ENCODE measurements around the gene TGFA.

TGFA gene

DNA sequence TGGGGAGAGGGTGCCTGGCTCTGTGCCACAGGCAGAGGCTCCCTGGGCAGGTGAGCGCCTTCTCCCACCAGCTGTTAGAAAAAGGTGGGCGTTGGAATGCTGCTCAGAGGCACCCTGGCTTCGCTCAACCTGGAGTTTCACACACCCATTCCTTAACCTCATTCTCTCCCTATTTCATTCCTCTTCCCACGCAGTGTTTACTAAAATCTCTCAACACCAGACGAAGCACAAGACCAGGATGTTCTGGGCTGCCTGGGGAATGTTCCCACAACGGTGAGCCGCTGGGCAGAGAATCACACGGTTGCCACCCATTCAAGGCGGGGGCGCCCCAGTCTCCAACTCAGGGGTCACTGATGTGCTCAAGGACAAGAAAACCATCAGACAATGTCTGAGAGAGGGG lies 64.5 kb downstream of the TGFA start:
- 100% methylated on average over 1 of the region's 10 CpGs for WGBS (ENCODE audit: extremely low coverage, insufficient coverage, insufficient read length)
- Histone ChIP-seq H2AFZ (ENCODE audit: insufficient read depth, low read length, poor library complexity) (no peak overlapping the region), H3K4me1 (ENCODE audit: control insufficient read depth in 1 of 2, insufficient read depth in 2 of 2, low read length in 2 of 2) (no peaks in the 10 kb centered on the region), H4K8ac (ENCODE audit: low read depth, low read length) (no peak overlapping the region), H4K12ac (ENCODE audit: low read depth, low read length) (no peak overlapping the region), H4K91ac (ENCODE audit: low read depth, low read length) (no peak overlapping the region), H3K23ac (ENCODE audit: low read length) (no peak overlapping the region), H3K9me3 (ENCODE audit: insufficient read depth, low read depth, low read length) (no peaks in the 10 kb centered on the region), H3K4me3 (ENCODE audit: low read depth, low read length) (no peak overlapping the region), H3K9ac (ENCODE audit: low read length) (no peak overlapping the region), H3K27ac (ENCODE audit: low read depth, low read length) (no peak overlapping the region), H3K14ac (ENCODE audit: low read length) (no peak overlapping the region), H3K4ac (ENCODE audit: low read depth, low read length) (no peak overlapping the region), H2BK120ac (ENCODE audit: insufficient read depth, low read length, poor library complexity) (no peak overlapping the region), H3K4me2 (ENCODE audit: low read length) (no peak overlapping the region), H2BK12ac (ENCODE audit: low read length) (no peak overlapping the region), H3K18ac (ENCODE audit: low read length) (no peak overlapping the region), H3K27me3 (ENCODE audit: insufficient read depth, low read length) (no peaks in the 10 kb centered on the region), H3K36me3 (ENCODE audit: control insufficient read depth in 1 of 2, insufficient read depth in 2 of 2, low read length in 2 of 2) (no peaks in the 10 kb centered on the region), H3K79me2 (ENCODE audit: control insufficient read depth, insufficient read depth, low read length, poor library complexity) (no peaks in the 10 kb centered on the region), H2BK5ac (ENCODE audit: low read depth, low read length, poor library complexity) (no peak overlapping the region), H3K79me1 (ENCODE audit: low read length) (no peaks in the 10 kb centered on the region), H2AK5ac (ENCODE audit: low read length) (no peak overlapping the region)
- no peak for DNase-seq

DNA sequence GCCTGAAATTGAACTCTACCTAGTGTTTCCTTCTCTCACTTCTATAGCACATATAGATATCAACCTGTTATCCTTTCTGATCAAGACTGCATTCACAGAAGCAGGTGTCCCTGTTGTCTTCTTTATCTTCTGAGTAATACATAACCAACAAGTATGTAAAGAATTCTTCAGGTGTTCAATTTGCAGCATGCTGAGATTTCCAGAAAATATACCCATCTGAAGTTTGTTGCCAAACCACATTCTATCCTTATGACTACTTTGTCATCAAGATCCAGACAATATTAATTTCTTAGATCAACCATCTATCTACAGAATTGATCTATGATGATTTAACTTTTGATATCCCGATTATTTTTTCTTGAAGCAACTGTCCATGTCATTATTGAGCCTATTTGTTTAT lies 69.5 kb downstream of the TGFA start:
- Histone ChIP-seq H3K14ac (ENCODE audit: low read length) (no peak overlapping the region), H3K36me3 (ENCODE audit: control insufficient read depth in 1 of 2, insufficient read depth in 2 of 2, low read length in 2 of 2) (no peaks in the 10 kb centered on the region), H3K27me3 (ENCODE audit: insufficient read depth, low read length) (no peaks in the 10 kb centered on the region), H3K23ac (ENCODE audit: low read length) (no peak overlapping the region), H3K4me3 (ENCODE audit: low read depth, low read length) (no peak overlapping the region), H3K18ac (ENCODE audit: low read length) (no peak overlapping the region), H3K79me2 (ENCODE audit: control insufficient read depth, insufficient read depth, low read length, poor library complexity) (no peaks in the 10 kb centered on the region), H3K9ac (ENCODE audit: low read length) (no peak overlapping the region), H2BK12ac (ENCODE audit: low read length) (no peak overlapping the region), H2BK120ac (ENCODE audit: insufficient read depth, low read length, poor library complexity) (no peak overlapping the region), H3K4ac (ENCODE audit: low read depth, low read length) (no peak overlapping the region), H3K9me3 (ENCODE audit: insufficient read depth, low read depth, low read length) (no peaks in the 10 kb centered on the region), H4K91ac (ENCODE audit: low read depth, low read length) (no peak overlapping the region), H4K12ac (ENCODE audit: low read depth, low read length) (no peak overlapping the region), H3K4me2 (ENCODE audit: low read length) (no peak overlapping the region), H2AFZ (ENCODE audit: insufficient read depth, low read length, poor library complexity) (no peak overlapping the region), H3K27ac (ENCODE audit: low read depth, low read length) (no peak overlapping the region), H4K8ac (ENCODE audit: low read depth, low read length) (no peak overlapping the region), H2BK5ac (ENCODE audit: low read depth, low read length, poor library complexity) (no peak overlapping the region), H3K79me1 (ENCODE audit: low read length) (no peaks in the 10 kb centered on the region), H3K4me1 (ENCODE audit: control insufficient read depth in 1 of 2, insufficient read depth in 2 of 2, low read length in 2 of 2) (no peaks in the 10 kb centered on the region), H2AK5ac (ENCODE audit: low read length) (no peak overlapping the region)
- DNase-seq, result peak; percentile 51 to 89
- WGBS (ENCODE audit: extremely low coverage, insufficient coverage, insufficient read length), result no CpG with 5 or more reads among the region's 1 CpG

DNA sequence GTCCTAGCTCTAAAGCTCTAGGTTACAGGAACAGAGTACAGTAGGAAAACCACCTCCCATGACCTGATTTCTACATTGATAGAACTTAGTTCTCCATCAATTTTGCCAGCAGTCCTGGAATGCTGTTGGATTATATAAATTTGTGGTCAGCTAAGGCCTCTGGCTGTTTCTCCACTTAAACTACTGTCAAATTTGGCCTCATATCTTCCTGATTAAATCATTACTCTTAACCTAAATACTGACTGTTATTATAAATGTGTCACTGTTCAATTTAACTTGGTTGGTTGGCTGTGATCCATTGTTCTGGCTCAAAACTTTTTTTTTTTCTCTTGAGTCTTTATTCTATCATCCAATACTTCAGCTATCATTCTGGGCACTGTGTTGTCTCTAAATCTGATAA lies 71.2 kb downstream of the TGFA start:
- H3K23ac ChIP-seq (ENCODE audit: low read length), result no peak overlapping the region
- H3K14ac ChIP-seq (ENCODE audit: low read length), result no peak overlapping the region
- H2BK5ac ChIP-seq (ENCODE audit: low read depth, low read length, poor library complexity), result no peak overlapping the region
- DNase-seq, result no peak
- no peak overlapping the region for H2AK5ac ChIP-seq (ENCODE audit: low read length)
- no peak overlapping the region for H3K4me3 ChIP-seq (ENCODE audit: low read depth, low read length)
- no peaks in the 10 kb centered on the region for H3K79me2 ChIP-seq (ENCODE audit: control insufficient read depth, insufficient read depth, low read length, poor library complexity)
- H2BK12ac ChIP-seq (ENCODE audit: low read length), result no peak overlapping the region
- H3K9me3 ChIP-seq (ENCODE audit: insufficient read depth, low read depth, low read length), result no peaks in the 10 kb centered on the region
- H3K9ac ChIP-seq (ENCODE audit: low read length), result no peak overlapping the region
- H4K8ac ChIP-seq (ENCODE audit: low read depth, low read length), result no peak overlapping the region
- H2AFZ ChIP-seq (ENCODE audit: insufficient read depth, low read length, poor library complexity), result no peak overlapping the region
- no peak overlapping the region for H2BK120ac ChIP-seq (ENCODE audit: insufficient read depth, low read length, poor library complexity)
- no peak overlapping the region for H4K12ac ChIP-seq (ENCODE audit: low read depth, low read length)
- no peaks in the 10 kb centered on the region for H3K79me1 ChIP-seq (ENCODE audit: low read length)
- H3K4me2 ChIP-seq (ENCODE audit: low read length), result no peak overlapping the region
- H4K91ac ChIP-seq (ENCODE audit: low read depth, low read length), result no peak overlapping the region
- H3K18ac ChIP-seq (ENCODE audit: low read length), result no peak overlapping the region
- no peak overlapping the region for H3K4ac ChIP-seq (ENCODE audit: low read depth, low read length)
- no peak overlapping the region for H3K27ac ChIP-seq (ENCODE audit: low read depth, low read length)
- no peaks in the 10 kb centered on the region for H3K36me3 ChIP-seq (ENCODE audit: control insufficient read depth in 1 of 2, insufficient read depth in 2 of 2, low read length in 2 of 2)
- H3K4me1 ChIP-seq (ENCODE audit: control insufficient read depth in 1 of 2, insufficient read depth in 2 of 2, low read length in 2 of 2), result no peaks in the 10 kb centered on the region
- no peaks in the 10 kb centered on the region for H3K27me3 ChIP-seq (ENCODE audit: insufficient read depth, low read length)

DNA sequence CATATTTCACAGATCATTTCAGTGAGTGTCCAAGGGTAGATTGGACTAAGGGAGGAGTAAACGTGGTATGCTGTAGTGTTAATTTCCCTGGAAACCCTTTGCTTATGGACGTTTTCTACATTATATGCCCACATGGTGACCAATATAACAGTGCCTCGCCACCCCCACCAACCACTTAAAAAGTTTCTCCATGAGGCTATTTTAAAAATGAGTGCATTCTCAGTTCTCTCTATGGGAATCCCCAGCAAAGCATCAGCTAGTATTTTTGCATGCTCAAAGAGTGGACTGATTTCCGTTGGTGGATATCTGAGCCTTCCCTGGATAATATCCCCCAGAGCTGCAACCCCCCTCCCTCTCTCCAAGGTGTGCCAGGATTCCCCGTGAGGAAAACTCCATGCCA lies 73.2 kb downstream of the TGFA start:
- no peak overlapping the region for H3K18ac ChIP-seq (ENCODE audit: low read length)
- no peaks in the 10 kb centered on the region for H3K36me3 ChIP-seq (ENCODE audit: control insufficient read depth in 1 of 2, insufficient read depth in 2 of 2, low read length in 2 of 2)
- no peak overlapping the region for H3K4ac ChIP-seq (ENCODE audit: low read depth, low read length)
- H3K79me1 ChIP-seq (ENCODE audit: low read length), result no peaks in the 10 kb centered on the region
- H3K4me1 ChIP-seq (ENCODE audit: control insufficient read depth in 1 of 2, insufficient read depth in 2 of 2, low read length in 2 of 2), result no peaks in the 10 kb centered on the region
- H3K9ac ChIP-seq (ENCODE audit: low read length), result no peak overlapping the region
- no peak overlapping the region for H3K23ac ChIP-seq (ENCODE audit: low read length)
- H3K14ac ChIP-seq (ENCODE audit: low read length), result no peak overlapping the region
- H4K8ac ChIP-seq (ENCODE audit: low read depth, low read length), result no peak overlapping the region
- no peaks in the 10 kb centered on the region for H3K27me3 ChIP-seq (ENCODE audit: insufficient read depth, low read length)
- H4K91ac ChIP-seq (ENCODE audit: low read depth, low read length), result no peak overlapping the region
- no peak overlapping the region for H2BK120ac ChIP-seq (ENCODE audit: insufficient read depth, low read length, poor library complexity)
- no peak overlapping the region for H3K4me2 ChIP-seq (ENCODE audit: low read length)
- H2BK5ac ChIP-seq (ENCODE audit: low read depth, low read length, poor library complexity), result no peak overlapping the region
- H2AK5ac ChIP-seq (ENCODE audit: low read length), result no peak overlapping the region
- no CpG with 5 or more reads among the region's 5 CpGs for WGBS (ENCODE audit: extremely low coverage, insufficient coverage, insufficient read length)
- no peak overlapping the region for H2AFZ ChIP-seq (ENCODE audit: insufficient read depth, low read length, poor library complexity)
- H3K27ac ChIP-seq (ENCODE audit: low read depth, low read length), result no peak overlapping the region
- H3K4me3 ChIP-seq (ENCODE audit: low read depth, low read length), result no peak overlapping the region
- H3K9me3 ChIP-seq (ENCODE audit: insufficient read depth, low read depth, low read length), result no peaks in the 10 kb centered on the region
- H3K79me2 ChIP-seq (ENCODE audit: control insufficient read depth, insufficient read depth, low read length, poor library complexity), result no peaks in the 10 kb centered on the region
- H4K12ac ChIP-seq (ENCODE audit: low read depth, low read length), result no peak overlapping the region
- no peak for DNase-seq
- no peak overlapping the region for H2BK12ac ChIP-seq (ENCODE audit: low read length)

DNA sequence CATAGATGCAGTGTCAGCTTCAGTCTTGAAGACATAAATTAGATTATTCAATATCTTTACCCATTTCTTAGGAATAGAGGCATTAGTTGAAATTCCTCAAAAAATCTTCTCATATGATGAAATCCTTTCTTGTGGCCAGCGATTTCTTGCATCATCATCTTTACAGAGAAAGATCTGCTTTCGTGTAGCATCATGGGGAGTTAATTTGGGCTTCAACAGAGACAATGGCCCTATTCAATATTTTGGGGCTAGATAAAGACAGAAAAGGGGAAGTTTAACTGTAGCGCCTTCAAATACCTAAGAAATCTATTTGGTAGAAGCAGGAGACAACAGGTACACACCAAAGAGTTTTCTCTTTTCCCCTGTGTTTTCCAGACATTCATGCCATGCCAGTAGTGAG lies 73.8 kb downstream of the TGFA start:
- Histone ChIP-seq H4K12ac (ENCODE audit: low read depth, low read length) (no peak overlapping the region), H3K79me1 (ENCODE audit: low read length) (no peaks in the 10 kb centered on the region), H3K18ac (ENCODE audit: low read length) (no peak overlapping the region), H2BK120ac (ENCODE audit: insufficient read depth, low read length, poor library complexity) (no peak overlapping the region), H3K4me3 (ENCODE audit: low read depth, low read length) (no peak overlapping the region), H3K79me2 (ENCODE audit: control insufficient read depth, insufficient read depth, low read length, poor library complexity) (no peaks in the 10 kb centered on the region), H3K9me3 (ENCODE audit: insufficient read depth, low read depth, low read length) (no peaks in the 10 kb centered on the region), H3K27me3 (ENCODE audit: insufficient read depth, low read length) (no peaks in the 10 kb centered on the region), H4K8ac (ENCODE audit: low read depth, low read length) (no peak overlapping the region), H3K27ac (ENCODE audit: low read depth, low read length) (no peak overlapping the region), H3K14ac (ENCODE audit: low read length) (no peak overlapping the region), H3K4me2 (ENCODE audit: low read length) (no peak overlapping the region), H2AFZ (ENCODE audit: insufficient read depth, low read length, poor library complexity) (no peak overlapping the region), H3K9ac (ENCODE audit: low read length) (no peak overlapping the region), H3K23ac (ENCODE audit: low read length) (no peak overlapping the region), H2BK5ac (ENCODE audit: low read depth, low read length, poor library complexity) (no peak overlapping the region), H4K91ac (ENCODE audit: low read depth, low read length) (no peak overlapping the region), H2AK5ac (ENCODE audit: low read length) (no peak overlapping the region), H3K4me1 (ENCODE audit: control insufficient read depth in 1 of 2, insufficient read depth in 2 of 2, low read length in 2 of 2) (no peaks in the 10 kb centered on the region), H3K36me3 (ENCODE audit: control insufficient read depth in 1 of 2, insufficient read depth in 2 of 2, low read length in 2 of 2) (no peaks in the 10 kb centered on the region), H2BK12ac (ENCODE audit: low read length) (no peak overlapping the region), H3K4ac (ENCODE audit: low read depth, low read length) (no peak overlapping the region)
- no peak for DNase-seq
- WGBS (ENCODE audit: extremely low coverage, insufficient coverage, insufficient read length), result no CpG with 5 or more reads among the region's 3 CpGs

Measured in trophoblast cell (in vitro differentiated cells and primary cell).